Suprapubic skin (tissue), 4 donors: ENCODE data around the gene MYH6. TPM values are rescaled to one million over a fixed set of nuclear protein-coding genes. Genes with fewer than 3 reads are reported as not detected.
A peak's percentile ranks its signal among the peaks of the same experiment; 100 is the strongest.

Experiments used
- DNase-seq, 2 donors: peaks; one replicate each; pipeline ENCODE4 v3.0.0-alpha.2; 2019; ENCODE audit warnings: low spot score in 2 of 2
- H3K27ac ChIP-seq: fragments of 200-600 bp; sonication (generic); one replicate; pipeline ENCODE4 v1.5.1; 2019
- H3K27me3 ChIP-seq: fragments of 200-600 bp; sonication (generic); one replicate; pipeline ENCODE4 v1.5.1; 2019
- H3K36me3 ChIP-seq: fragments of 200-600 bp; sonication (generic); one replicate; pipeline ENCODE4 v1.5.1; 2019
- H3K4me1 ChIP-seq: fragments of 200-600 bp; sonication (generic); one replicate; pipeline ENCODE4 v1.5.1; 2019
- H3K4me3 ChIP-seq: fragments of 200-600 bp; sonication (generic); one replicate; pipeline ENCODE4 v1.5.1; 2019; ENCODE audit warnings: mild to moderate bottlenecking
- H3K9me3 ChIP-seq: fragments of 200-600 bp; sonication (generic); one replicate; pipeline ENCODE4 v1.5.1; 2019
- EP300 ChIP-seq: sonication (generic); formaldehyde crosslinking; IDR thresholded peaks from one replicate; pipeline ENCODE4 v1.6.1; 2017; ENCODE audit warnings: antibody characterized with exemption
- POLR2A ChIP-seq, 2 donors: fragments of 450-650 bp; IDR thresholded peaks; one replicate each; pipeline ENCODE4 v1.6.1; 2017; ENCODE audit warnings: antibody characterized with exemption in 2 of 2, mild to moderate bottlenecking in 2 of 2, moderate library complexity in 2 of 2
- POLR2AphosphoS5 ChIP-seq, 3 donors: sonication (generic); formaldehyde crosslinking; IDR thresholded peaks; one replicate each; pipeline ENCODE4 v1.6.1; 2017; ENCODE audit warnings: antibody characterized with exemption in 3 of 3
- WGBS: methylation state at CpG from one replicate; pipeline ENCODE4 v1.1.5; 2018; 5-methylcytosine and 5-hydroxymethylcytosine counted together
- total RNA-seq, 4 donors: library from RNA; depleted of rRNA; stranded (reverse); fragments of >200 nt; gene quantifications; one replicate each; pipeline ENCODE4 v1.1.0, GENCODE V29; 2016
- TF ChIP-seq, protein P1 (sequence below), 2 donors: fragments of 200-600 bp in 1 of 2; fragments of 450-650 bp in 1 of 2; sonication (generic) in 1 of 2; IDR thresholded peaks; one replicate each; pipeline ENCODE4 v1.5.1; 2016 to 2019; ENCODE audit warnings: antibody characterized with exemption in 2 of 2, mild to moderate bottlenecking in 1 of 2, moderate library complexity in 1 of 2

The MYH6 gene
- total RNA-seq, 4 donors from 2014 or later: not detected

DNA sequence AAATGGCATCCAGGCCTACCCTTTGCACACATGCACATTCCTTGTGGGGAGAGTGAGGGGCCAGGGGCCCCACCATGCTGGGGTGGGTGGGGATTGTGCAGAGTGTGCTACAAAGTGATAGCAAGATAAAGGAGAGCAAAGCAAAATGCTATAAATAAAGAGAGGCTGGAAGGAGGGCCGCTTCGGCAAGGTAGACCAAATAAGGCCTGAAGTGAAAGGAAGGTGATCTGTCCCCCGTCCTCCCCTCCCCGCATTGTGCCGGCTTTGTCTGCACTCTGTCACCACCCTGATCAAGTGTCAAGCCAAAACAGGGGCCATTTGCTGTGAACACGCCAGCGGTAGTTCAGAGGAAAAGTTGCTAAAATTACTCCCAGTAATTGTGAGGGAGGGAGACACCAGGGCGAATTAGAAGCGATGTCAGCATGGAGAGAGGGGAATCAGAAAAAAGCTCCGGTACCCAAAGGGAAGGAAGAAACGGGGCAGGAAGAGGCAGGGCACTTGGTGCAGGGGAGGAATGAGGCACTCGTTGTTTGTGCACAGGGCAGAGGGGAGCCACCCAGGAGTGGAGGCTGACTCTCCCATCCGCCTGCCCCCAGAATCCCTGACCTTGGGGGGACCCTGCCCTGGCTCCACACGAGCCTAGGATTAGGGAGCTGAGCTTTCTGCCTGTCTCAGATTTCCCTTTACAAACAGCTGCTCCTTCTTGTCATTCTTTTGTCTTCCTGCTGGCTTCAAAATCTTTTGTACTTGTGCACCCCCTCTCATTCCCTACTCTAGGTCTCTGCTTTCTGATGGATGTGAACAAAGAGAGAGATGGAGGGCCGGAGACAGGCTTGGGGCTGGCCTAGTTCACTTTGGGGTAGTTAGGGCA is 30.3 kb upstream of the MYH6 start:
- WGBS: 63% methylated on average over 15 of the region's 15 CpGs
- H3K27me3 ChIP-seq: no peaks in the 10 kb centered on the region
- H3K4me3 ChIP-seq: no peak overlapping the region
- peak in 1 of 2 donors; percentile 40 for DNase-seq
- TF ChIP-seq, protein P1, sequence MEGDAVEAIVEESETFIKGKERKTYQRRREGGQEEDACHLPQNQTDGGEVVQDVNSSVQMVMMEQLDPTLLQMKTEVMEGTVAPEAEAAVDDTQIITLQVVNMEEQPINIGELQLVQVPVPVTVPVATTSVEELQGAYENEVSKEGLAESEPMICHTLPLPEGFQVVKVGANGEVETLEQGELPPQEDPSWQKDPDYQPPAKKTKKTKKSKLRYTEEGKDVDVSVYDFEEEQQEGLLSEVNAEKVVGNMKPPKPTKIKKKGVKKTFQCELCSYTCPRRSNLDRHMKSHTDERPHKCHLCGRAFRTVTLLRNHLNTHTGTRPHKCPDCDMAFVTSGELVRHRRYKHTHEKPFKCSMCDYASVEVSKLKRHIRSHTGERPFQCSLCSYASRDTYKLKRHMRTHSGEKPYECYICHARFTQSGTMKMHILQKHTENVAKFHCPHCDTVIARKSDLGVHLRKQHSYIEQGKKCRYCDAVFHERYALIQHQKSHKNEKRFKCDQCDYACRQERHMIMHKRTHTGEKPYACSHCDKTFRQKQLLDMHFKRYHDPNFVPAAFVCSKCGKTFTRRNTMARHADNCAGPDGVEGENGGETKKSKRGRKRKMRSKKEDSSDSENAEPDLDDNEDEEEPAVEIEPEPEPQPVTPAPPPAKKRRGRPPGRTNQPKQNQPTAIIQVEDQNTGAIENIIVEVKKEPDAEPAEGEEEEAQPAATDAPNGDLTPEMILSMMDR (IDR thresholded peaks at IDR 0.05): no peak
- TF ChIP-seq POLR2AphosphoS5 (IDR thresholded peaks at IDR 0.05) (no peak), EP300 (no peak), POLR2A (IDR thresholded peaks at IDR 0.05) (no peak)
- H3K36me3 ChIP-seq: no peaks in the 10 kb centered on the region
- H3K27ac ChIP-seq: no peak overlapping the region
- H3K9me3 ChIP-seq: no peaks in the 10 kb centered on the region
- H3K4me1 ChIP-seq: no peaks in the 10 kb centered on the region

DNA sequence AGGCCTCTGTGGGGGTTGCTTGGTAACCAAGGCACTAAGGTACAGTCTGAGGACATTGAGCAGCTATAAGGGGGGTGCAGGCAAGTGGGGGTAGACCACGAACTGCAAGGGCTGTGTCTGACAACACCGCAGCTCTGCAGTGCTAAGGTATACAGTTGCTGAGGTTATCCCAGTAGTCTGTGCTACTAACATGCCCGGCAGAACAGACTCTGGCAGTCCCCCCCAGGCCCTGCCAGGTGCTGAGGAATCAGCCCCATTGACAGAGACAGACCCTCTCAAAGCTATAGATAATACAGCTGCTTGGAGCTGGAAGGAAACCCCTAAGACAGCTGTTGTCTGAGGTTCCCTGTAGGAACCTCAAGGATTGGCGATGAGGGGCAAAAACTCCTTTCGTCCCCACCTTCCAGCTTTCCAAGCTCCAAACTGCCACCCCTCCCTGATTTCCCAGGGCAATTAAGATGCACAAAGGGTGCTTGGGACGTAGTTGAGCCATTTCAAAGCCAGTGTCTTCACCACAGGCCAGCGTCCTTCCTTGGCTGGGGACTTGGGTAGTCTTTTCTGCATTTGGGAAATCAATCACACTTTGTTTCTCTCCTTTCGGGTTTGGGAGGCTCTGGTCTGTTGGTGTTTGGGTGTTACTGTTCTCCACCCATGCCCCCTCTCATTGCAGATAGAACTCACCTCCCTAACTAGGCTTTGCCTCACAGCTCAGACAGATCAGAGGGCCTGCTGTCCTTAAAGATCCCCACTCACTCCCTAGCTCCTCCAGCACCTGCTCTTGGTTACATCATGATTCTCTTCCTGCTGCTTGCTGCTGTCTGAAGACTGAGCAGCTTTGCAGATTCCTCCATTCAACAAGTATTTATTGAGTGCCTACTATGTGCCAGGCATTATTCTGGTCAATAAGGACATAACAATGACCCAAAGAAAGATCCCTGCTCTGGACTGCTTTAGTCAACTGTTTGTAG is 29.3 kb upstream of the MYH6 start:
- Histone ChIP-seq H3K9me3 (no peaks in the 10 kb centered on the region), H3K27ac (no peak overlapping the region), H3K27me3 (no peaks in the 10 kb centered on the region), H3K4me3 (no peak overlapping the region), H3K36me3 (no peaks in the 10 kb centered on the region), H3K4me1 (no peaks in the 10 kb centered on the region)
- TF ChIP-seq POLR2AphosphoS5 (IDR thresholded peaks at IDR 0.05) (no peak), EP300 (no peak), POLR2A (IDR thresholded peaks at IDR 0.05) (no peak)
- TF ChIP-seq, protein P1 (IDR thresholded peaks at IDR 0.05): no peak
- peak in 1 of 2 donors; percentile 40 for DNase-seq
- WGBS: 87% methylated on average over 6 of the region's 8 CpGs

DNA sequence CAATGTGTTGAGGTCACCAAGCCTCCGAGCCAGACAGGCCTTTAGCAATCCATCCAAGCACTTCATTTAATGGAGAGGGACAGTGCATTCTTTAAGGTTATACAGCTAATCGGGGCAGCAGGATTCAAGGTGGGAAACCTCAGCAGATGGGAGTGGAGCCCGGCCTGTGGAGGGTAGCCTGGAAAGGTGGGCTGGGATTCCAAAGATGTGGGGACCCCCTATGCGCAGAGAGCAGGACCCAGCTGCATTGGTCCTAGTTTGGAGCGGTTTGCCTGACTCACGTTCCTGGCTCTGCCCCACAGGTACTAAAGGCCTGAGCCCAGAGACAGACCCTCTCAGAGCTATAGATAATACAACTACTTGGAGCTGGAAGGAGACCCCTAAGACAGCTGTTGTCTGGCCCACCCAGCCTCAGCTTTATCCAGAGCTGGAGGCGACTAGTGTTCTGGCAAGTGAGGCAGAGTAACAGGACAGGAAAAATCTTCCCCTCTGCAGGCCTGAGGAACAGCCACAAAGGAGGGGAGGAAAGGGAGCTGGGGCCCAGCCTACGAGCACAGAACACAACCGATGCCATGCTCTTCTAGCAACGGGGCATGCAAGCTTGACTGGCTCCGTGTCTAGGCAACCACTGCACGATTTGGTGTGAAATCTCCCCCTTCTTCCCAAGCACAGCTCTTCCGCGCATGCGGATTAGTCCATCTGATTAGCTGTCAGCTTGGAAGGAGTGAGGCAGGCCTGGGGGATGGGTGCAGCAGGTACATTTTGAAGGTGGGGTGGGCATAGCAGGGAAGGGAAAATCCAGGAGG is 28.5 kb upstream of the MYH6 start:
- Histone ChIP-seq H3K4me1 (no peaks in the 10 kb centered on the region), H3K36me3 (no peaks in the 10 kb centered on the region), H3K27ac (no peak overlapping the region), H3K9me3 (no peaks in the 10 kb centered on the region), H3K27me3 (no peaks in the 10 kb centered on the region), H3K4me3 (no peak overlapping the region)
- 67% methylated on average over 13 of the region's 15 CpGs for WGBS
- TF ChIP-seq POLR2AphosphoS5 (IDR thresholded peaks at IDR 0.05) (no peak), EP300 (no peak), POLR2A (IDR thresholded peaks at IDR 0.05) (no peak)
- TF ChIP-seq, protein P1 (IDR thresholded peaks at IDR 0.05): no peak
- DNase-seq: peak in 1 of 2 donors; percentile 39

DNA sequence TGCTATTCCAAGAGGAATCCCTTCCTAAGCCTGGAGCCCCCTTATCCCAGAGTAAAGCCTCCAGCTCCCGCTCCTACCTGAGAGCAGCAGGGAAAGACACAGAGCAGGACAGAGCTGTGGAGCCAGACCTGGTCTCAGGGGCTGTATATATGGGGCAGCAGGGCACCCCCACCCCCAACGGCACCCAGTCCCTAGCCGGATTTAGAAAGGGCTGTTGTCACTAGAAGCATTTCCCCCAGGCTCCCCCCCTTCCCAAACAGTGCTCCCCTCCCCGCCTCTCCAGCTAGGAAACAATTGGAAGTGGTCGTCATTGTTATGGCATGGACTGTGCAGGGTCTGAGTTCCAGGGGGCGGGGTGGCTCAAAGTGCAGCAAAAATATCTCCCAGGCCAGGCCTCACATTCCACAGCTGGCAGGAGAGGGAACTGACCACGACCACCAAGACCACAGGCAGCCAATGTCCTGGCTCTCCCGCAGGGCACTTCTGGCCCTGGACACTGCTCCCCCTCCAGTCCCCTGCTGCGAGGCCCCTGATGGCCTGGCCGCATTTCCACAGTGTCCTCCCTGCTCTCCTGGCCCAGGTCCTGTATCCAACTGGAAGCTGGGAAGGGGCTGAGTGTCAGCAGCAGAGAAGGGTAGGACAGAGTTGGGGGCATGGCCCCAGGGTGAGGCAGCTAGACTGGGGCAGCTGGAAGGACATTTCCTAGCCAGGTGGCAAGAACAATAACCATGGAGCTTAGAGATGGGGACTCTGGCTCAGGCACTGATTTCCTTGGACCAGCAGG is 27.7 kb upstream of the MYH6 start, which contains the start of gene MYH7:
Gene MYH7 (minus strand): TSS at position 118 of the 784 bp plus-strand sequence. CDS start 1,928 bp downstream, outside the sequence.
- H3K4me3 ChIP-seq: no peak within 1 kb of the TSS
- peak; percentile 48 to 64 for DNase-seq
- no peak within 1 kb of the TSS for H3K27ac ChIP-seq
- H3K36me3 ChIP-seq: no peaks in the 10 kb centered on the region
- H3K27me3 ChIP-seq: no peaks in the 10 kb centered on the region
- TF ChIP-seq EP300 (no peak), POLR2AphosphoS5 (IDR thresholded peaks at IDR 0.05) (no peak), POLR2A (IDR thresholded peaks at IDR 0.05) (no peak)
- TF ChIP-seq, protein P1 (IDR thresholded peaks at IDR 0.05): no peak
- no peaks in the 10 kb centered on the region for H3K9me3 ChIP-seq
- no peaks in the 10 kb centered on the region for H3K4me1 ChIP-seq
- 67% methylated on average over 10 of the region's 10 CpGs for WGBS
